ENCODE results near the gene NDUFB7. TPM values are rescaled to one million over a fixed set of nuclear protein-coding genes. Genes with fewer than 3 reads are reported as not detected.
"Not testable (repeated sequence)": the region's sequence is repeated elsewhere in the genome, so short reads cannot be mapped to it uniquely, and the experiment has no call there.

The NDUFB7 gene
- total RNA-seq, 3 donors from 2014 or later, result 161 to 213 (median 175) TPM

DNA sequence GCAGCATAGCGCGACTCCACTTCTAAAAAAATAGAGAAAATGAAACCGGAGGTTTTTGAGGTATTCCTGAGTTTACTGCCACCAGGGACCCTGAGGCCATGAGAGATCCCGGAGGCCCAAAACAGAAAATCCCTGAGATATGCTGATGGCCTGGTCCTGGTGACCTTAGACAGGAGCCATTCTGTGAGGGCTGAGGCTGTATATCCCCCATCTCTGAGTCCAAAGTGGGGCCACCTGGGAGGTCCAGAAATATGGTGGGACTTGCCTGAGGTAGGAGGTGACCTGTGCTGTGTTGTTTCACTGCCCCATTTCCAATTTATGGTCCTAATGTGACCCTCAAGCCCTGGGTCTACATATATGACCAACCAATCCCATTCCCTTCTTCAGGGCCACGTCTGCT, 12.5 kb upstream of the NDUFB7 start:
- not testable (repeated sequence) for ATAC-seq

DNA sequence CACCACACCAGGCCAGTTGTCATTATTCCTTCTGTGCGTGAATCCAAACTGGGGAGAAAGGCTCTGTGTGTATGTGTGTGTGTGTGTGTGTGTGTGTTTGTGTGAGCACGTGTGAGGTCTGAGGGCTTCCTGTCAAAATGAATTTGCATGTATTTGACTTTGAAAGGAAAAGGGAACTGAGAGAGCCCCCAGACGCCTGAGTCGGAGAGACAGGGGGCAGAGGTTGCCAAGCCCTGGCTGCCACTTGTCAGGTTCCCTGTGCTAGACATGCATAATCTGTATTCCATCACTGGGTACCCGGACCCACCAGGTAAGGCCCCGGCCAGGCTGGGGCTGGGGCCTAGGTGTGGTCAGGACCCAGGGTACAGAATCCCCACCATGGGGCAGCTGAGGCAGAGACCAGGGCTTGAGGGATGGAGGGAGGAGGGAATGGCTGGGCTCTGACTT, 11.1 kb upstream of the NDUFB7 start, which contains the start of gene CLEC17A:
TSS of gene CLEC17A (plus strand) at position 191 of the 447 bp plus-strand sequence. CDS start at position 268, 77 bp downstream.
- DNase-seq (no peak), ATAC-seq (no peak)
- H3K4me3 Mint-ChIP-seq, result peak within 1 kb of the TSS; percentile 76
- H3K36me3 Mint-ChIP-seq (ENCODE audit: insufficient read depth), result no peaks in the 10 kb centered on the region
- H3K9me3 Mint-ChIP-seq, result no peaks in the 10 kb centered on the region
- peaks cover 29% of the 10 kb centered on the region for H3K4me1 Mint-ChIP-seq (ENCODE audit: low read depth)
- no peaks in the 10 kb centered on the region for H3K27me3 Mint-ChIP-seq (ENCODE audit: low read depth)

More for the DNA sequence above, 12.5 kb upstream of the NDUFB7 start:
- DNase-seq; H3K9me3 Mint-ChIP-seq; H3K27me3 Mint-ChIP-seq (ENCODE audit: low read depth); H3K36me3 Mint-ChIP-seq (ENCODE audit: insufficient read depth): not testable (repeated sequence)
- H3K4me1 Mint-ChIP-seq (ENCODE audit: low read depth), result peaks cover 27% of the 10 kb centered on the region
- H3K4me3 Mint-ChIP-seq, result peak overlapping the region; percentile 76

DNA sequence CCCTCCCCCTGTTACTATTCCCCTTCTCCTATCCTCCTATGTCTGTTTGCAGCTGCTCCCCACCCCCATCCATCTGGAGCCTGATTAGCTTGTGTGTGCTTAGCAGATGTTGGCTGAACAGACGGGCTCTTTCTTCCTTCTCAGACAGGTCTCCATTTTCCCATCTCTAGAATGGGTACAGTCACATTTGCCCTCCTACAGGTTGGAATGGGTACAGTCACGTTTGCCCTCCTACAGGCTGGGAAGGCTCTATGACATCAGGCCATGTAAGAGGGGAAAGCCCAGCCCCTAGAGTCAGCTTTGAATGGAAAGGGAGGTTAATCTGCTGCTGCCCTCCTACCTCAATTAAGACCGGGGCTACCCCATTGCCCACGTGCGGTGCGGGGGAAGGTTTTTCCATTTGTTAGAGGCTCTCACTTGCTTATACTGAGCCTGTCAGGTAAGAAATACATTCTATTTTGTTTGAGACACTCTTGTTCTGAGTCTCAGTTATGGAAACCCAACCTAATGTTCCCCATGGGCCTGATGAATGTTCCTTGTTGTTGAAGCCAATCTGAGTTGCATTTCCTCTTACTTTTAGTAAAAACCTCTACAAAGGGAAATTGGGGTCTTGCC, 8.9 kb upstream of the NDUFB7 start:
- no peak for DNase-seq
- Mint-ChIP-seq H3K4me3 (no peak overlapping the region), H3K27me3 (ENCODE audit: low read depth) (no peaks in the 10 kb centered on the region), H3K9me3 (no peaks in the 10 kb centered on the region), H3K36me3 (ENCODE audit: insufficient read depth) (no peaks in the 10 kb centered on the region), H3K4me1 (ENCODE audit: low read depth) (peaks cover 25% of the 10 kb centered on the region)
- peak; percentile 27 to 40 for ATAC-seq

DNA sequence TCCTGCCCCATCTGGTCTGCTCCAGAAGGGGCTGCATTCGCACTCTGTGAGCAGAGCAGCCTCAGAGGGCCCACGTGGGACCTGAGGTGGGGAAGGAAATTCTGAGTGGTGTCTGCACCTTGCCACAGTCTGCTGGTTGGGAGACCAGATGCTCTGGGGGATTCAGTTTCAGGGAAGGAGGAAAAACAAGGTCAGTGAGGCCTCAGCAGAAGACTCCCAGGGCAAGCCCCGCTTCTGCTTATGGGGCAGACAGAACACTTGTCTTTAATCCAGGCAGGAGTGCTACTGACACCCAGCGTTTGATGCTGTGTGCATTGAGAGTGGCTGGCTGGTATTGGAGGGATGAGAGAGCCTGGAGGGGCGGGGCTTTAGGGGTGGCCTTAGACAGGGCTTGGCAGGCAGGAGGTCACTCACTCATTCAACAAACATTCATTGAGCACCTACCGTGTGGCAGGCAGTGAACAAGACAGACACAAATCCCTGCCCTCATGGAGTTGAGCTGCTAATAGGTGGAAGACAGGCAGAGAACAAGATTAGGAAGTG, 6.1 kb upstream of the NDUFB7 start:
- DNase-seq (no peak), ATAC-seq (no peak)

DNA sequence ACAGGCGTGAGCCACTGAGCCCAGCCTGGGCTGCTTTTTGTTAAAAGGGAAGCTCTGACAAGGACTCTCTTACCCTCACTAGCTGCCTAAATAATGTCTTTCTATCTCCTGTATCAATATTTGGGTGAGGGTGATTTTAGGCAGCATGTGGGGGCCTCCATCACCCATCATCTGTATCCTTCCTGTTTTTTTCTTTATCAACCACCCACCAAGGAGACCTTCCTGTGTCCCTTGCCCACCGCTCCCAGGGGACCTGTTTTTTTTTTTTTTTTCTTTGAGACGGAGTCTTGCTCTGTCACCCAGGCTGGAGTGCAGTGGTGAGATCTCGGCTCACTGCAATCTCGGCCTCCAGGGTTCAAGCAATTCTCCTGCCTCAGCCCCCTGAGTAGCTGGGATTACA, 5.4 kb upstream of the NDUFB7 start:
- Mint-ChIP-seq H3K4me3 (no peak overlapping the region), H3K27me3 (ENCODE audit: low read depth) (no peaks in the 10 kb centered on the region), H3K4me1 (ENCODE audit: low read depth) (peaks cover 25% of the 10 kb centered on the region), H3K9me3 (no peaks in the 10 kb centered on the region), H3K36me3 (ENCODE audit: insufficient read depth) (no peaks in the 10 kb centered on the region)
- no peak for DNase-seq
- ATAC-seq, result no peak

More for the DNA sequence above, 6.1 kb upstream of the NDUFB7 start:
- no peaks in the 10 kb centered on the region for H3K9me3 Mint-ChIP-seq
- no peak overlapping the region for H3K4me3 Mint-ChIP-seq
- no peaks in the 10 kb centered on the region for H3K36me3 Mint-ChIP-seq (ENCODE audit: insufficient read depth)
- no peaks in the 10 kb centered on the region for H3K27me3 Mint-ChIP-seq (ENCODE audit: low read depth)
- H3K4me1 Mint-ChIP-seq (ENCODE audit: low read depth), result peaks cover 27% of the 10 kb centered on the region

DNA sequence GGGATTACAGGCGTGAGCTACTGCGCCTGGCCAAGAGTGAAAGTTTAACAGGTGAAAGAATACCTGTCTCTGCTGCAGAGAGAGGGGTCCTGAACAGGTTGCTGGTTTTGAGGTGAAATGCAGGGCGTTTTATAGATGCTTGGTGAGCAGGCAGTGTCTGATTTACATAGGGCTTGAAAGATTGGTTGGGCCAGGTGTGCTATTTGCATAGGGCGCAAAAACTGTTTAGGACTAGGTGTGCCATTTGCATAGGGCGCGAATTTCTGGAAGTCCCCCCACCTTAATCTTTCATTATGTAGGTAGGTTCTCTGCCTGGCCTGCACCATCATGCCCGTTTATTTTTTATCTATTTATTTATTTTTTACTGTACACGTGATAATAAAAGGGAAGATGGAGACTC, 4.5 kb upstream of the NDUFB7 start:
- Mint-ChIP-seq H3K27me3 (ENCODE audit: low read depth) (no peaks in the 10 kb centered on the region), H3K4me3 (no peak overlapping the region), H3K9me3 (no peaks in the 10 kb centered on the region), H3K4me1 (ENCODE audit: low read depth) (peaks cover 31% of the 10 kb centered on the region), H3K36me3 (ENCODE audit: insufficient read depth) (no peaks in the 10 kb centered on the region)
- no peak for ATAC-seq
- DNase-seq, result no peak

DNA sequence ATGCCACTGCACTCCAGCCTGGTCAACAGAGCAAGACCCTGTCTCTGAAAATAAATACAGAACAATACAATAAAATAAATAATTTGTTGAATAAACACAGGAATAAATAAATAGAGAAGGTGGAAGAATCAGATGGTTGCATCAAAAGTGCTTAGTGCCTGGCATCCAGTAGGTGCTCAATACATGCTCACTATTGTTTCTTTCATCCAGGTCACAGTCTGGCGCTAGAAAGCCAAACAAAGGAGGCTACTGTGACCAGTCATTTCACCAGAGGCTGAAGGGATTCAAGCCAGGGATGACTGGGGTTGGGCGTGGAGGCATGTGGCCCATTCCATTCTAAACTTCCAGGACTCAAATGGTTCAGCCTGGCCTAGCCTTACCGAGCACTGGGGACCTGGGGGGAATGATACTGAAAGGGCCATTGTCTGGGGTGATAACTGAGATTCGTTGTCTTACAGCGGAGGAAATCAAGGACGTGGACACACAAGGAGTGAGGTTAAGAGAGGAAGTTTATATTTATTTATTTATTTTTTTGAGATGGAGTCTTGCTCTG, 3.6 kb upstream of the NDUFB7 start:
- H3K27me3 Mint-ChIP-seq (ENCODE audit: low read depth), result no peaks in the 10 kb centered on the region
- no peaks in the 10 kb centered on the region for H3K9me3 Mint-ChIP-seq
- no peaks in the 10 kb centered on the region for H3K36me3 Mint-ChIP-seq (ENCODE audit: insufficient read depth)
- H3K4me3 Mint-ChIP-seq, result no peak overlapping the region
- H3K4me1 Mint-ChIP-seq (ENCODE audit: low read depth), result peaks cover 33% of the 10 kb centered on the region
- ATAC-seq (no peak), DNase-seq (no peak)

DNA sequence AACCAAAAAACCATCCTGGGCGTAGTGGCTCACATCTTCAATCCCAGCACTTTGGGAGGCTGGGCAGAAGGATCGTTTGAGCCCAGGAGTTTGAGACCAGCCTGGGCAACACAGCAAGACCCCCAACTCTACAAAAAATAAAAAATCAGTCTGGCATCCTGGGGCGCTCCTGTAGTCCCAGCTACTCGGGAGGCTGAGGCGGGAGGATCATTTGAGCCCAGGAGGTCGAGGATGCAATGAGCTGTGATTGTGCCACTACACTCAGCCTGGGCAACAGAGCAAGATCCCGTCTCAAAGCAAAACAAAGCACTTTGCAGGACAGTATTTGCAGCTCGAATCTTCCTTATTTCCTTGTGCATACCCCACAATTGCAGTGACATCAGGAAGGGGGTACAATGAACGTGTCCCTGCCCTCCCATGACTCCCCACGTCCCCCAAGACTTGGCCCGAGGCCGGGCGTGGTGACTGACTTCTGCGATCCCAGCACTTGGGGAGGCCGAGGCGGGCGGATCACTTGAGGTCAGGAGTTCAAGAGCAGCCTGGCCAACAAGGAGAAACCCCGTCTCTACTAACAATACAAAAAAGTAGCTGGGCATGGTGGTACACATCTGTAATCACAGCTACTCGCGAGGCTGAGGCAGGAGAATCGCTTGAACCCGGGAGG, 870 bp downstream of the NDUFB7 start:
- no peak for ATAC-seq
- H3K9me3 Mint-ChIP-seq, result no peaks in the 10 kb centered on the region

DNA sequence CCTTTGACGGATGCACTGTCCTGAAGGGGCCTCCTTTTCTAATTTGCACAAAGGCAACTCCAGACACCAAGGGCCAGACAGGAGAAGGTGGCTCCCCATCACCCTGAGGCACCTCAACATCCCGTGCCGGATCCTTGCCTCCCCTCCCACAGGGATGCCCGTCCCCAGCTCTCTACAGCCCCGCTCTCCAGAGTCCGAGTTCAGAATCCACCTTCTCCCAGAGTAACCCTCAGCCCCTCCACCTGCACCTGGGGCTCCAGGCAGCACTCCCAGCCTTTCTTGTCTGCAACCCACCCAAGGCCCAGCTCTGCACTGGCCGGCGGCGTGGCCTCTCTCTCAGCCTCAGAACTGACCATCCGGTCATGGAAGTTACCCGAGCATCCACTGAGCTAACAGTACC, 4.8 kb downstream of the NDUFB7 start:
- DNase-seq (no peak), ATAC-seq (no peak)
- Mint-ChIP-seq H3K9me3 (no peaks in the 10 kb centered on the region), H3K4me1 (ENCODE audit: low read depth) (peaks cover 33% of the 10 kb centered on the region), H3K4me3 (no peak overlapping the region), H3K36me3 (ENCODE audit: insufficient read depth) (no peaks in the 10 kb centered on the region), H3K27me3 (ENCODE audit: low read depth) (no peaks in the 10 kb centered on the region)

More for the DNA sequence above, 870 bp downstream of the NDUFB7 start:
- no peaks in the 10 kb centered on the region for H3K36me3 Mint-ChIP-seq (ENCODE audit: insufficient read depth)
- no peaks in the 10 kb centered on the region for H3K27me3 Mint-ChIP-seq (ENCODE audit: low read depth)
- DNase-seq, result no peak
- H3K4me1 Mint-ChIP-seq (ENCODE audit: low read depth), result peaks cover 39% of the 10 kb centered on the region
- peak overlapping the region; percentile 97 for H3K4me3 Mint-ChIP-seq

DNA sequence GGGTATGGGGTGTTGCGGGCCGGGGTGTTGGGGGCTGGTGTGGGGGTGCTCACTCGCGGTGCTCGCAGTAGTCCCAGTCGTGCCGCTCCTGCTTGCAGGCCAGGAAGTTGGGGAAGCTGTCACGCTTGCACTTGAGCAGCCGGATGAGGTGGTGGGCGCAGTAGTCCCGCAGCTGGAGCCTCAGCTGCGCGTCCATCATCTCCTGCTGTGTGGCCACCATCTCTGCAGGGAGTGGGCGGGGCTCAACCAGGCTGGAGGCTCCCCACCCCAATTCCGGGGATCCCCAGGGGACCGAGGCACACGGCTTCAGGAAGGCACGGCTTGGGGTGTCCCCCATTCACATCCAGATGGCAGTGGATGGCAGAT, 5.2 kb downstream of the NDUFB7 start:
- H3K27me3 Mint-ChIP-seq (ENCODE audit: low read depth), result no peaks in the 10 kb centered on the region

DNA sequence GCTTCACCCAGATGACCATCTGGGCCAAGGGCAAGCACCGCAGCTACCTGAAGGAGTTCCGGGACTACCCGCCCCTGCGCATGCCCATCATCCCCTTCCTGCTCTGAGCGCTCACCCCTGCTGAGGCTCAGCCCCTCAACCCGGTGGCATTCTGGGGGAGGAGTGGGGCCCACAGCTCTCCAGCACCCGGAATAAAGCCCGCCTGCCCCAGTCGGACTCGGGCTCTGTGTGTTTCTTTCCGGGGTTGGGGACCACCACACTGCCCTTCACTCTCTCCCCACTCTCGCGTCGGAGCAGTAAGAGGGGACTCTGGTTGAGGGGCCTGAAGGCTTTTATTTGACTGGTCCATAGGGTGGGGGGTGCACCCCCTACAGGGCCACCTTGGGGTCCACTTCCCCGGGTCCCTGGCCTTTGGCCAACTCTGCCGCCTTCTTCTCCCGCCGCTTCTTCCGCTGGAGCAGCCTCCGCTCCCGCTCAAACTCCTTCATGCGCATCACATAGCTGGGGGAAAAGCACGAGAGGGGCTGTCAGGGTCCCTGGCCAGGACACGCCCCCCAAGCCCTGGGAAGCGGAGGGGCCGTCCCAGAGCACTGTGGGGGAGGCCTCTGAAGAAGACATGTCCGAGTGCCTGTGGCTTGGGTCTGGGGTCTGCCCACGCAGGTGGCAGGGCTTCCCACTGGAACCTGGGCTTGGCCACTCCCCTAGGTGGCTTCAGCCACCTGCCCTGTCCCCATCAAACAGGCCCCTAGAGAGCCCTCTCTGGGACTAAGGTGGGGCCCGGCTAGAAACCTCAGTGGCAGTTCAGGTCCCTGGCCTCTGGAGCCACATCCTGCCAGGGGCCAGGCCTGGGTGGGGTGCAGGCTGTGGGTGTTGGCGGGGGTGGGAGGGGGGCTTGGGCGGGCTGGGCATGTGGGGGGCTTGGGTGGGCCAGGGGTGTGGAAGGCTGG, 5.8 kb downstream of the NDUFB7 start:
- H3K9me3 Mint-ChIP-seq, result no peaks in the 10 kb centered on the region

More for the DNA sequence above, 5.2 kb downstream of the NDUFB7 start:
- Mint-ChIP-seq H3K36me3 (ENCODE audit: insufficient read depth) (no peaks in the 10 kb centered on the region), H3K4me3 (no peak overlapping the region), H3K4me1 (ENCODE audit: low read depth) (peaks cover 31% of the 10 kb centered on the region), H3K9me3 (no peaks in the 10 kb centered on the region)
- no peak for DNase-seq
- no peak for ATAC-seq

DNA sequence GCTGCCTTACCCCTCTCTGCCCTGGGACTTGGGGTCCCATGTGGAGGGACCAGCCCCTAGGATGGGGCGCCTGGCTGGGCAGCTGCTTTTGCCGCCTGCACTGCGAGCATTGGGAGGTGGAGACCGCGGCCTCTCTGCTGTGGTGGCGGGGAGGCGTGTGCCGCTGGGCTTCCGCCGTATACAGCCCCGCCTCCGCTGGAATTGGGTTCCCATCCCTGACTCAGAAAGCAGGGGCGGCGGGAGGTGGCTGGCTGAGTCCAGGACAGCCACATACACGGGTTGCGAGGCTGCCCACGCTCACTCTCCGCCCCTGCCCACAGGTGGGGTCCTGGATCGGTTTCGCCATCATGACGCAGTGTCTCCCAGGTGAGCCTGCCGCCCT, 6.6 kb downstream of the NDUFB7 start:
- Mint-ChIP-seq H3K36me3 (ENCODE audit: insufficient read depth) (no peaks in the 10 kb centered on the region), H3K4me1 (ENCODE audit: low read depth) (peaks cover 25% of the 10 kb centered on the region), H3K4me3 (no peak overlapping the region), H3K9me3 (no peaks in the 10 kb centered on the region), H3K27me3 (ENCODE audit: low read depth) (no peaks in the 10 kb centered on the region)
- DNase-seq, result no peak
- ATAC-seq, result no peak

More for the DNA sequence above, 5.8 kb downstream of the NDUFB7 start:
- H3K27me3 Mint-ChIP-seq (ENCODE audit: low read depth), result no peaks in the 10 kb centered on the region
- H3K4me3 Mint-ChIP-seq, result no peak overlapping the region
- DNase-seq (no peak), ATAC-seq (no peak)
- H3K4me1 Mint-ChIP-seq (ENCODE audit: low read depth), result peaks cover 29% of the 10 kb centered on the region
- no peaks in the 10 kb centered on the region for H3K36me3 Mint-ChIP-seq (ENCODE audit: insufficient read depth)

DNA sequence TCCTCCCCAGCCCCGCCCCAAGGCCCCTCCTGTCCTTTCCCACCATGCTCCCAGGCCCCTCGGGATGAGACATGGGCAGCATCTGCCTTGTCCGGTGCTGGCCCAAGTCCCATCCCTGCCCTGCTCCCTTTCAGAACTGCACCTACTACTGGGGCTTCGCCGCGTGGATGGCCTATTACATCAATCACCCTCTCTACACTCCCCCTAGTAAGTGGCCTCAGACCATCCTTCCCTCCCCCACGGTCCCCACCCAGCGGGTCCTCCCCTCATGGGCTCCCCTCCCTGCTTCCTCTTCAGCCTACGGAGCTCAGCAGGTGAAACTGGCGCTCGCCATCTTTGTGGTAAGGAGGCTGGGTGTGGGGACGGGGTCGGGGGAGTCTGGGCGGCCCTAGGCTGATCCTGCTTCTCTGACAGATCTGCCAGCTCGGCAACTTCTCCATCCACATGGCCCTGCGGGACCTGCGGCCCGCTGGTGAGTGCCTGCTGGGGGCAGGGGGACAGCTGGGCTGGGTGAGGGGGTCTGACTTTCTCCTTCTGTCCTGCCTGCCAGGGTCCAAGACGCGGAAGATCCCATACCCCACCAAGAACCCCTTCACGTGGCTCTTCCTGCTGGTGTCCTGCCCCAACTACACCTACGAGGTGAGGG, 7.1 kb downstream of the NDUFB7 start:
- not testable (repeated sequence) for H3K9me3 Mint-ChIP-seq; DNase-seq; H3K4me3 Mint-ChIP-seq; H3K36me3 Mint-ChIP-seq (ENCODE audit: insufficient read depth); ATAC-seq; H3K27me3 Mint-ChIP-seq (ENCODE audit: low read depth)
- H3K4me1 Mint-ChIP-seq (ENCODE audit: low read depth), result peaks cover 26% of the 10 kb centered on the region
